Erythroblast (primary cell): ENCODE data around the gene MKKS.

Experiments
- GATA1 ChIP-seq: IDR thresholded peaks from 2 replicates; pipeline ENCODE4 v1.6.1; 2011; ENCODE audit warnings: low read depth, mild to moderate bottlenecking, control low read depth, low read length, moderate library complexity
- POLR2A ChIP-seq: IDR thresholded peaks from 2 replicates; pipeline ENCODE4 v1.6.1; 2011; ENCODE audit warnings: mild to moderate bottlenecking, low read length

- TF ChIP-seq POLR2A (no peak), GATA1 (no peak)
Observed at GRCh38 chr20:10449270-10449669, 15.2 kb upstream of the MKKS start.
